Trophoblast cell (in vitro differentiated cells and primary cell): ENCODE data around the gene HEXB.
A peak's percentile ranks its signal among the peaks of the same experiment; 100 is the strongest.

Experiments
- DNase-seq, 2 donors: peaks; one replicate each; pipeline ENCODE4 v3.0.0-alpha.2; 2016
- H2AFZ ChIP-seq: 2 replicates; pipeline ENCODE4 v1.6.1; 2013; ENCODE audit warnings: low read length, moderate library complexity, mild to moderate bottlenecking; ENCODE audit not compliant: insufficient read depth, poor library complexity
- H2AK5ac ChIP-seq: 2 replicates; pipeline ENCODE4 v1.6.1; 2013; ENCODE audit warnings: mild to moderate bottlenecking, low read length
- H2BK120ac ChIP-seq: 2 replicates; pipeline ENCODE4 v1.6.1; 2013; ENCODE audit warnings: low read length, mild to moderate bottlenecking, moderate library complexity; ENCODE audit not compliant: insufficient read depth, poor library complexity
- H2BK12ac ChIP-seq: 2 replicates; pipeline ENCODE4 v1.6.1; 2013; ENCODE audit warnings: mild to moderate bottlenecking, low read length, moderate library complexity
- H2BK5ac ChIP-seq: 2 replicates; pipeline ENCODE4 v1.6.1; 2013; ENCODE audit warnings: low read length, low read depth, moderate library complexity, mild to moderate bottlenecking; ENCODE audit not compliant: poor library complexity
- H3K14ac ChIP-seq: 2 replicates; pipeline ENCODE4 v1.6.1; 2013; ENCODE audit warnings: mild to moderate bottlenecking, low read length
- H3K18ac ChIP-seq: 2 replicates; pipeline ENCODE4 v1.6.1; 2013; ENCODE audit warnings: mild to moderate bottlenecking, low read length
- H3K23ac ChIP-seq: 2 replicates; pipeline ENCODE4 v1.6.1; 2013; ENCODE audit warnings: low read length
- H3K27ac ChIP-seq: 2 replicates; pipeline ENCODE4 v1.5.1; 2013; ENCODE audit warnings: low read depth, mild to moderate bottlenecking, inconsistent platforms, low read length, moderate library complexity
- H3K27me3 ChIP-seq: 2 replicates; pipeline ENCODE4 v1.6.1; 2013; ENCODE audit warnings: inconsistent platforms, mild to moderate bottlenecking, low read length, moderate library complexity; ENCODE audit not compliant: insufficient read depth
- H3K36me3 ChIP-seq, 2 experiments: 1 replicate in 1 of 2; 2 replicates in 1 of 2; pipeline ENCODE4 v1.6.1; 2013; ENCODE audit warnings: low read length in 2 of 2, mild to moderate bottlenecking in 2 of 2, moderate library complexity in 1 of 2; ENCODE audit not compliant: insufficient read depth in 2 of 2, control insufficient read depth in 1 of 2
- H3K4ac ChIP-seq: 2 replicates; pipeline ENCODE4 v1.6.1; 2013; ENCODE audit warnings: low read depth, mild to moderate bottlenecking, low read length, moderate library complexity
- H3K4me1 ChIP-seq, 2 experiments: 1 replicate in 1 of 2; 2 replicates in 1 of 2; pipeline ENCODE4 v1.6.1; 2013; ENCODE audit warnings: low read length in 2 of 2, mild to moderate bottlenecking in 2 of 2, moderate library complexity in 1 of 2; ENCODE audit not compliant: insufficient read depth in 2 of 2, control insufficient read depth in 1 of 2
- H3K4me2 ChIP-seq: 2 replicates; pipeline ENCODE4 v1.6.1; 2013; ENCODE audit warnings: inconsistent platforms, mild to moderate bottlenecking, low read length, moderate library complexity
- H3K4me3 ChIP-seq: 2 replicates; pipeline ENCODE4 v1.5.1; 2013; ENCODE audit warnings: mild to moderate bottlenecking, low read depth, low read length, inconsistent platforms
- H3K79me1 ChIP-seq: one replicate; pipeline ENCODE4 v1.6.1; 2013; ENCODE audit warnings: low read length
- H3K79me2 ChIP-seq: 2 replicates; pipeline ENCODE4 v1.6.1; 2013; ENCODE audit warnings: low read length, mild to moderate bottlenecking; ENCODE audit not compliant: control insufficient read depth, insufficient read depth, poor library complexity
- H3K9ac ChIP-seq: 2 replicates; pipeline ENCODE4 v1.6.1; 2013; ENCODE audit warnings: mild to moderate bottlenecking, low read length
- H3K9me3 ChIP-seq: 2 replicates; pipeline ENCODE4 v1.6.1; 2013; ENCODE audit warnings: low read depth, mild to moderate bottlenecking, control low read depth, inconsistent platforms, low read length; ENCODE audit not compliant: insufficient read depth
- H4K12ac ChIP-seq: 2 replicates; pipeline ENCODE4 v1.6.1; 2013; ENCODE audit warnings: low read depth, mild to moderate bottlenecking, low read length, moderate library complexity
- H4K8ac ChIP-seq: 2 replicates; pipeline ENCODE4 v1.6.1; 2013; ENCODE audit warnings: low read depth, mild to moderate bottlenecking, low read length, moderate library complexity
- H4K91ac ChIP-seq: one replicate; pipeline ENCODE4 v1.6.1; 2013; ENCODE audit warnings: low read depth, mild to moderate bottlenecking, low read length, moderate library complexity
- WGBS: extraction: QIAGEN DNeasy Blood & Tissue Kit; methylation state at CpG from one replicate; pipeline ENCODE4 v1.1.7; 2013; ENCODE audit warnings: missing lambda C conversion rate; ENCODE audit not compliant: insufficient read length, insufficient coverage; ENCODE audit errors: extremely low coverage; 5-methylcytosine and 5-hydroxymethylcytosine counted together

Gene HEXB

GRCh38 chr5:74652576-74652975 lies 32.5 kb upstream of the HEXB start:
- Histone ChIP-seq H3K36me3 (no peaks in the 10 kb centered on the region), H3K79me2 (no peaks in the 10 kb centered on the region), H3K4me2 (no peak overlapping the region), H3K14ac (no peak overlapping the region), H3K9ac (no peak overlapping the region), H3K23ac (no peak overlapping the region), H3K27me3 (no peaks in the 10 kb centered on the region), H3K4me3 (no peak overlapping the region), H2BK120ac (no peak overlapping the region), H3K9me3 (peaks cover 3% of the 10 kb centered on the region), H2AK5ac (no peak overlapping the region), H3K79me1 (peaks cover 3% of the 10 kb centered on the region), H2BK12ac (no peak overlapping the region), H4K91ac (peak overlapping the region; percentile 18), H2BK5ac (no peak overlapping the region), H2AFZ (no peak overlapping the region), H3K4ac (no peak overlapping the region), H3K18ac (no peak overlapping the region), H3K27ac (no peak overlapping the region), H3K4me1 (no peaks in the 10 kb centered on the region), H4K12ac (no peak overlapping the region), H4K8ac (no peak overlapping the region)
- WGBS: no CpG with 5 or more reads among the region's 3 CpGs
- DNase-seq: peak; percentile 82 to 87

- no CpG with 5 or more reads among the region's 5 CpGs for WGBS
- H3K4ac ChIP-seq: no peak overlapping the region
- H3K27ac ChIP-seq: no peak overlapping the region
- no peak overlapping the region for H2BK12ac ChIP-seq
- H4K12ac ChIP-seq: no peak overlapping the region
- H3K4me3 ChIP-seq: no peak overlapping the region
- H3K36me3 ChIP-seq: no peaks in the 10 kb centered on the region
- H3K14ac ChIP-seq: no peak overlapping the region
- H3K23ac ChIP-seq: no peak overlapping the region
- no peak overlapping the region for H3K4me2 ChIP-seq
- DNase-seq: peak; percentile 79 to 93
- peaks cover 3% of the 10 kb centered on the region for H3K9me3 ChIP-seq
- H3K79me2 ChIP-seq: no peaks in the 10 kb centered on the region
- no peak overlapping the region for H2BK120ac ChIP-seq
- H3K18ac ChIP-seq: no peak overlapping the region
- no peak overlapping the region for H4K8ac ChIP-seq
- H3K27me3 ChIP-seq: no peaks in the 10 kb centered on the region
- H3K4me1 ChIP-seq: no peaks in the 10 kb centered on the region
- H3K79me1 ChIP-seq: no peaks in the 10 kb centered on the region
- no peak overlapping the region for H2AK5ac ChIP-seq
- H2BK5ac ChIP-seq: no peak overlapping the region
- no peak overlapping the region for H3K9ac ChIP-seq
- H2AFZ ChIP-seq: no peak overlapping the region
- H4K91ac ChIP-seq: no peak overlapping the region
Measured at GRCh38 chr5:74653991-74654390, 31.0 kb upstream of the HEXB start.

DNA sequence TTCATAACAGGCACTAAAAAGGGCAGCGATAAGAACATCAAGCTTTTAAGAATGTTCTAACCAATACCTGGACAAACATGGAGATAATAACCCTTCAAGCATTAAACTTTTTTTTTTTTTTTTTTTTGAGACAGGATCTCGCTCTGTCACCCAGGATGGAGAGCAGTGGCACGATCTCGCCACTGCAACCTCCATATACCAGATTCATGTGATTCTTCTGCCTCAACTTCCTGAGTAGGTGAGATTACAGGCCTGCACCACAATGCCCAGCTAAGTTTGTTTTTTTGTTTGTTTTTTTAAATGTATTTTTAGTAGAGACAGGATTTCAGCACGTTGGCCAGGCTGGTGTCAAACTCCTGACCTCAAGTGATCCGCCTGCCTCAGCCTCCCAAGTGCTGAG lies 29.8 kb upstream of the HEXB start:
- H3K9ac ChIP-seq: no peak overlapping the region
- no peaks in the 10 kb centered on the region for H3K79me1 ChIP-seq
- no CpG with 5 or more reads among the region's 6 CpGs for WGBS
- DNase-seq: no peak
- no peak overlapping the region for H3K27ac ChIP-seq
- H3K4me1 ChIP-seq: no peaks in the 10 kb centered on the region
- no peak overlapping the region for H2AFZ ChIP-seq
- no peak overlapping the region for H3K4ac ChIP-seq
- H2BK5ac ChIP-seq: no peak overlapping the region
- H4K91ac ChIP-seq: no peak overlapping the region
- H3K14ac ChIP-seq: no peak overlapping the region
- H3K23ac ChIP-seq: no peak overlapping the region
- no peak overlapping the region for H2BK12ac ChIP-seq
- H4K8ac ChIP-seq: no peak overlapping the region
- H3K9me3 ChIP-seq: peaks cover 3% of the 10 kb centered on the region
- no peak overlapping the region for H2AK5ac ChIP-seq
- no peaks in the 10 kb centered on the region for H3K36me3 ChIP-seq
- no peaks in the 10 kb centered on the region for H3K79me2 ChIP-seq
- H4K12ac ChIP-seq: no peak overlapping the region
- H3K18ac ChIP-seq: no peak overlapping the region
- H2BK120ac ChIP-seq: no peak overlapping the region
- H3K4me2 ChIP-seq: no peak overlapping the region
- H3K4me3 ChIP-seq: no peak overlapping the region
- H3K27me3 ChIP-seq: no peaks in the 10 kb centered on the region

DNA sequence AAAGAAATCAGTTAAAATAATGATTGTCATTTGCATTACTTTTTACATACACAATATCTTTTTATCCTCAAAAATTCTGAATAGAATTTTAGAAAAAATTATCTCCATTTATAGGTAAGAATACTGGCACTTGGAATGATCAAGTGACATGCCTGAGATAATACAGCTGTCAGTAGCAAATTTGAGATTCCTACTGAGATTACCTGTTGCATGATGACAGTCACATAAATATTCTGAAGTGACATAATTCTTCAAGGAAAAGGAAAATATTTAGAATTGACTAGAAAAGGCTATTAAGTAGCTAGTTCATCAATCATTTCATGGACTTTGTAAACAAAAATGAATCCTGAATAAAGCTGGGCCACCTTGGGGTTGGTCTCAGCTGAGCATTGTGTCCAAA lies 29.3 kb upstream of the HEXB start:
- peaks cover 3% of the 10 kb centered on the region for H3K9me3 ChIP-seq
- no peaks in the 10 kb centered on the region for H3K27me3 ChIP-seq
- H2BK5ac ChIP-seq: no peak overlapping the region
- no peak overlapping the region for H3K4me3 ChIP-seq
- H3K79me1 ChIP-seq: no peaks in the 10 kb centered on the region
- no peak overlapping the region for H4K8ac ChIP-seq
- no peak overlapping the region for H3K14ac ChIP-seq
- H2AFZ ChIP-seq: no peak overlapping the region
- H3K27ac ChIP-seq: no peak overlapping the region
- no peak overlapping the region for H3K4me2 ChIP-seq
- no peaks in the 10 kb centered on the region for H3K79me2 ChIP-seq
- H2BK120ac ChIP-seq: no peak overlapping the region
- no peaks in the 10 kb centered on the region for H3K36me3 ChIP-seq
- H3K18ac ChIP-seq: no peak overlapping the region
- no peak overlapping the region for H2AK5ac ChIP-seq
- H3K9ac ChIP-seq: no peak overlapping the region
- H3K4me1 ChIP-seq: no peaks in the 10 kb centered on the region
- H4K12ac ChIP-seq: no peak overlapping the region
- H3K4ac ChIP-seq: no peak overlapping the region
- H4K91ac ChIP-seq: no peak overlapping the region
- DNase-seq: peak in 1 of 2 donors; percentile 66
- no peak overlapping the region for H3K23ac ChIP-seq
- no peak overlapping the region for H2BK12ac ChIP-seq
